Testis (tissue), 2 donors: ENCODE measurements around the gene TIGD6.

Experiments
- POLR2A ChIP-seq: fragments of 450-650 bp; IDR thresholded peaks from one replicate; pipeline ENCODE4 v1.6.1; 2017; ENCODE audit warnings: antibody characterized with exemption, mild to moderate bottlenecking, moderate library complexity
- TF ChIP-seq, protein P1 (sequence below), 3 experiments: fragments of 450-650 bp in 2 of 3; fragments of 200-600 bp in 1 of 3; sonication (generic) in 1 of 3; IDR thresholded peaks; one replicate each; pipeline ENCODE4 v1.5.1; 2016 to 2019; ENCODE audit warnings: antibody characterized with exemption in 3 of 3, mild to moderate bottlenecking in 2 of 3, moderate library complexity in 1 of 3

- TF ChIP-seq, protein P1, sequence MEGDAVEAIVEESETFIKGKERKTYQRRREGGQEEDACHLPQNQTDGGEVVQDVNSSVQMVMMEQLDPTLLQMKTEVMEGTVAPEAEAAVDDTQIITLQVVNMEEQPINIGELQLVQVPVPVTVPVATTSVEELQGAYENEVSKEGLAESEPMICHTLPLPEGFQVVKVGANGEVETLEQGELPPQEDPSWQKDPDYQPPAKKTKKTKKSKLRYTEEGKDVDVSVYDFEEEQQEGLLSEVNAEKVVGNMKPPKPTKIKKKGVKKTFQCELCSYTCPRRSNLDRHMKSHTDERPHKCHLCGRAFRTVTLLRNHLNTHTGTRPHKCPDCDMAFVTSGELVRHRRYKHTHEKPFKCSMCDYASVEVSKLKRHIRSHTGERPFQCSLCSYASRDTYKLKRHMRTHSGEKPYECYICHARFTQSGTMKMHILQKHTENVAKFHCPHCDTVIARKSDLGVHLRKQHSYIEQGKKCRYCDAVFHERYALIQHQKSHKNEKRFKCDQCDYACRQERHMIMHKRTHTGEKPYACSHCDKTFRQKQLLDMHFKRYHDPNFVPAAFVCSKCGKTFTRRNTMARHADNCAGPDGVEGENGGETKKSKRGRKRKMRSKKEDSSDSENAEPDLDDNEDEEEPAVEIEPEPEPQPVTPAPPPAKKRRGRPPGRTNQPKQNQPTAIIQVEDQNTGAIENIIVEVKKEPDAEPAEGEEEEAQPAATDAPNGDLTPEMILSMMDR (IDR thresholded peaks at IDR 0.05): peak; percentile 40 to 57 (median 44)
- TF ChIP-seq POLR2A: no peak
These were observed 40.8 kb downstream of the TIGD6 start for GRCh38 chr5:149959406-149960236.
